Measurements from ENCODE around the gene MRAS. TPM values are rescaled to one million over a fixed set of nuclear protein-coding genes. Genes with fewer than 3 reads are reported as not detected.

Gene MRAS
- polyA plus RNA-seq, 1 donor from 2014 or later = 52.8 TPM

DNA sequence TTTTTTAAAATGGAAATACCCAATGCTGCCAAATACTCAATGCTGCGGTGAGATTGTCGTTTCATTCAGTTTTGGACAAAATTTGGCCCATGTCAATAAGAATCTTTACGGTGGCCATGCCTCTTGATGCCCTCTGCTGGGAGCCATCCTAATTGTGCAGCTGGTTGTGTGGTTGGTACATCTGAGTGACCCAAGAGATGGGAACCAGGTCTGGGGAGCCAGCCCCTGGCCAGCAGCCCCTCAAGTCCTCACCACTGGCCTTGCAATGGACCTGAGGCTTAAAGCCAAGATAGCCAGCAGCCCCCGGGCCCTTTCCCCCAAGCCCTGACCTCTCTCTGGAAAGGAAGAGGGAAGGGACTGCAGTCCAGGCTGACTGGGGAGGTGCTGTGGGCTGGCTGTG, 49.6 kb downstream of the MRAS start:
- Histone ChIP-seq H3K9ac (ENCODE audit: low read length) (no peak overlapping the region), H3K9me2 (ENCODE audit: insufficient read depth, low read length) (no peaks in the 10 kb centered on the region), H3K4me3 (ENCODE audit: low read length) (no peak overlapping the region), H2AFZ (ENCODE audit: low read depth, low read length) (no peak overlapping the region), H3K4me2 (ENCODE audit: low read length) (no peak overlapping the region), H3K9me3 (ENCODE audit: low read length) (no peaks in the 10 kb centered on the region), H3K27me3 (ENCODE audit: insufficient read depth, low read depth, low read length) (no peaks in the 10 kb centered on the region), H4K20me1 (ENCODE audit: insufficient read depth) (peaks cover 3% of the 10 kb centered on the region), H3K36me3 (ENCODE audit: insufficient read depth, low read length) (peaks cover 7% of the 10 kb centered on the region), H3K79me2 (replicated peaks; ENCODE audit: insufficient read depth, low read length) (no peaks in the 10 kb centered on the region), H3F3A (ENCODE audit: insufficient read depth, low read length, poor library complexity, severe bottlenecking) (no peaks in the 10 kb centered on the region), H3K27ac (ENCODE audit: low read length) (no peak overlapping the region)
- TF ChIP-seq SMC3 (conservative IDR thresholded peaks at IDR 0.05; ENCODE audit: poor library complexity) = no peak
- TF ChIP-seq POLR2AphosphoS5 (IDR thresholded peaks at IDR 0.05) = no peak
- no peak for TF ChIP-seq EP300 (conservative IDR thresholded peaks at IDR 0.05; ENCODE audit: poor library complexity, severe bottlenecking)
- TF ChIP-seq, protein P1, sequence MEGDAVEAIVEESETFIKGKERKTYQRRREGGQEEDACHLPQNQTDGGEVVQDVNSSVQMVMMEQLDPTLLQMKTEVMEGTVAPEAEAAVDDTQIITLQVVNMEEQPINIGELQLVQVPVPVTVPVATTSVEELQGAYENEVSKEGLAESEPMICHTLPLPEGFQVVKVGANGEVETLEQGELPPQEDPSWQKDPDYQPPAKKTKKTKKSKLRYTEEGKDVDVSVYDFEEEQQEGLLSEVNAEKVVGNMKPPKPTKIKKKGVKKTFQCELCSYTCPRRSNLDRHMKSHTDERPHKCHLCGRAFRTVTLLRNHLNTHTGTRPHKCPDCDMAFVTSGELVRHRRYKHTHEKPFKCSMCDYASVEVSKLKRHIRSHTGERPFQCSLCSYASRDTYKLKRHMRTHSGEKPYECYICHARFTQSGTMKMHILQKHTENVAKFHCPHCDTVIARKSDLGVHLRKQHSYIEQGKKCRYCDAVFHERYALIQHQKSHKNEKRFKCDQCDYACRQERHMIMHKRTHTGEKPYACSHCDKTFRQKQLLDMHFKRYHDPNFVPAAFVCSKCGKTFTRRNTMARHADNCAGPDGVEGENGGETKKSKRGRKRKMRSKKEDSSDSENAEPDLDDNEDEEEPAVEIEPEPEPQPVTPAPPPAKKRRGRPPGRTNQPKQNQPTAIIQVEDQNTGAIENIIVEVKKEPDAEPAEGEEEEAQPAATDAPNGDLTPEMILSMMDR (IDR thresholded peaks at IDR 0.05; ENCODE audit: poor library complexity, severe bottlenecking) = no peak
- TF ChIP-seq RAD21 (conservative IDR thresholded peaks at IDR 0.05) = no peak
- TF ChIP-seq, protein P2, sequence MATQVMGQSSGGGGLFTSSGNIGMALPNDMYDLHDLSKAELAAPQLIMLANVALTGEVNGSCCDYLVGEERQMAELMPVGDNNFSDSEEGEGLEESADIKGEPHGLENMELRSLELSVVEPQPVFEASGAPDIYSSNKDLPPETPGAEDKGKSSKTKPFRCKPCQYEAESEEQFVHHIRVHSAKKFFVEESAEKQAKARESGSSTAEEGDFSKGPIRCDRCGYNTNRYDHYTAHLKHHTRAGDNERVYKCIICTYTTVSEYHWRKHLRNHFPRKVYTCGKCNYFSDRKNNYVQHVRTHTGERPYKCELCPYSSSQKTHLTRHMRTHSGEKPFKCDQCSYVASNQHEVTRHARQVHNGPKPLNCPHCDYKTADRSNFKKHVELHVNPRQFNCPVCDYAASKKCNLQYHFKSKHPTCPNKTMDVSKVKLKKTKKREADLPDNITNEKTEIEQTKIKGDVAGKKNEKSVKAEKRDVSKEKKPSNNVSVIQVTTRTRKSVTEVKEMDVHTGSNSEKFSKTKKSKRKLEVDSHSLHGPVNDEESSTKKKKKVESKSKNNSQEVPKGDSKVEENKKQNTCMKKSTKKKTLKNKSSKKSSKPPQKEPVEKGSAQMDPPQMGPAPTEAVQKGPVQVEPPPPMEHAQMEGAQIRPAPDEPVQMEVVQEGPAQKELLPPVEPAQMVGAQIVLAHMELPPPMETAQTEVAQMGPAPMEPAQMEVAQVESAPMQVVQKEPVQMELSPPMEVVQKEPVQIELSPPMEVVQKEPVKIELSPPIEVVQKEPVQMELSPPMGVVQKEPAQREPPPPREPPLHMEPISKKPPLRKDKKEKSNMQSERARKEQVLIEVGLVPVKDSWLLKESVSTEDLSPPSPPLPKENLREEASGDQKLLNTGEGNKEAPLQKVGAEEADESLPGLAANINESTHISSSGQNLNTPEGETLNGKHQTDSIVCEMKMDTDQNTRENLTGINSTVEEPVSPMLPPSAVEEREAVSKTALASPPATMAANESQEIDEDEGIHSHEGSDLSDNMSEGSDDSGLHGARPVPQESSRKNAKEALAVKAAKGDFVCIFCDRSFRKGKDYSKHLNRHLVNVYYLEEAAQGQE (IDR thresholded peaks at IDR 0.05; ENCODE audit: borderline replicate concordance) = no peak
- no peak for TF ChIP-seq TAF1 (IDR thresholded peaks at IDR 0.05; ENCODE audit: low read depth)
- no peak for TF ChIP-seq EZH2 (IDR thresholded peaks at IDR 0.05; ENCODE audit: borderline replicate concordance, insufficient read depth, low read length, poor library complexity, severe bottlenecking)
- no peak for TF ChIP-seq MXI1 (conservative IDR thresholded peaks at IDR 0.05; ENCODE audit: poor library complexity, severe bottlenecking)

DNA sequence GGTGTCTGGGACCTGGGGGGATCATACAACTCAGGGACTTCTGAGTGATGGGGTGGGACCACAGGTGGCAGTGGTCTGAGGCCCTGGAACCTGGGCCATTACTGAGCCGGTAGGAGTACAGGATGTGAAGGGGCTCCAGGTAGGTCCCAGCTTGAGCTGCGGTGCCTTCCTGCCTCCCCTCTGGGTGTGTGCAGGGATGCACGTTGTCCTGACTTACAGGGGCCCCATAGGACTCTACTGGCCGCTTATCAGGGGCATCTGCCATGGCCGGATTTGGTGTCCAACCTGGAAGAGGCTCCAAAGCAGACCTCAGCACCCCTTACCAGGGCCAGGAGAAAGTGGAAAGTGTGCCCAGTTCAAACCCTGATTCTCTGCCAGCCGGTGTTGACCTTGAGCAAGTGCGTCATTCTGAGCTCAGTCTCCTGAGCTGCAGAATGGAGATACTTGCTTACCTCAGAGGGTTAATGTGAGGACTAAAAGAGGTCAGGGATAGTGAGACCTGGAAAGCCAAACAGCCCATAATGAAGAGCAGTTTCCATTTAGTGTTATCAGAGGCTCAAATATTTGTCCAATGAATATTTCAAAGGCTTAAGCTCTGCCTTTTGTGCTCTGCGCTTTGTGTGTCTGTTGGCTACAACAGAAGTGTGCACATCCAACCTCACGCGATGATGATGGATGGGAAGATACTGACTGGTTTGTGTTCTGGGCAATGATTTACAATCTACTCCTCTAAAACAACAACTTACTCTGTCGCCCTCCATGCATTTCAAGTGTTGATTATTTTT, 50.6 kb downstream of the MRAS start:
- no peak overlapping the region for H2AFZ ChIP-seq (ENCODE audit: low read depth, low read length)
- TF ChIP-seq SMC3 (conservative IDR thresholded peaks at IDR 0.05; ENCODE audit: poor library complexity) (no peak), RAD21 (conservative IDR thresholded peaks at IDR 0.05) (no peak), EP300 (conservative IDR thresholded peaks at IDR 0.05; ENCODE audit: poor library complexity, severe bottlenecking) (no peak), EZH2 (IDR thresholded peaks at IDR 0.05; ENCODE audit: borderline replicate concordance, insufficient read depth, low read length, poor library complexity, severe bottlenecking) (no peak), POLR2AphosphoS5 (IDR thresholded peaks at IDR 0.05) (no peak), TAF1 (IDR thresholded peaks at IDR 0.05; ENCODE audit: low read depth) (no peak), MXI1 (conservative IDR thresholded peaks at IDR 0.05; ENCODE audit: poor library complexity, severe bottlenecking) (no peak)
- TF ChIP-seq, protein P2 (IDR thresholded peaks at IDR 0.05; ENCODE audit: borderline replicate concordance) = no peak
- TF ChIP-seq, protein P1 (IDR thresholded peaks at IDR 0.05; ENCODE audit: poor library complexity, severe bottlenecking) = no peak
- peaks cover 3% of the 10 kb centered on the region for H4K20me1 ChIP-seq (ENCODE audit: insufficient read depth)
- no peaks in the 10 kb centered on the region for H3F3A ChIP-seq (ENCODE audit: insufficient read depth, low read length, poor library complexity, severe bottlenecking)
- H3K9me3 ChIP-seq (ENCODE audit: low read length) = no peaks in the 10 kb centered on the region
- H3K27me3 ChIP-seq (ENCODE audit: insufficient read depth, low read depth, low read length) = no peaks in the 10 kb centered on the region
- H3K4me3 ChIP-seq (ENCODE audit: low read length) = no peak overlapping the region
- H3K79me2 ChIP-seq (replicated peaks; ENCODE audit: insufficient read depth, low read length) = no peaks in the 10 kb centered on the region
- no peaks in the 10 kb centered on the region for H3K9me2 ChIP-seq (ENCODE audit: insufficient read depth, low read length)
- H3K27ac ChIP-seq (ENCODE audit: low read length) = no peak overlapping the region
- peaks cover 7% of the 10 kb centered on the region for H3K36me3 ChIP-seq (ENCODE audit: insufficient read depth, low read length)
- no peak overlapping the region for H3K4me2 ChIP-seq (ENCODE audit: low read length)
- no peak overlapping the region for H3K9ac ChIP-seq (ENCODE audit: low read length)
